OCI-LY7 (cell line): ENCODE data around the gene KDM2A. TPM values are rescaled to one million over a fixed set of nuclear protein-coding genes. Genes with fewer than 3 reads are reported as not detected.

Source experiments
- BruUV-seq: library from RNA; stranded (reverse); fragments of 400-500 nt; replicated peaks from 2 replicates; lab custom pipeline; 2021; lab: Mats Ljungman, UMichigan
- CTCF ChIA-PET: fragments of 300-600 bp; sonication (Branson Sonifier 250); formaldehyde crosslinking; loops from one replicate; lab custom pipeline; 2022; ENCODE audit warnings: antibody characterized with exemption; ENCODE audit not compliant: unreplicated experiment; lab: Charles Lee
- POLR2A ChIA-PET: fragments of 300-600 bp; sonication (Branson Sonifier 250); formaldehyde crosslinking; loops from one replicate; lab custom pipeline; 2022; ENCODE audit warnings: antibody characterized with exemption; lab: Charles Lee
- DNase-seq: peaks from one replicate; pipeline ENCODE4 v3.0.0-alpha.2; 2015; ENCODE audit warnings: low spot score
- H2AFZ ChIP-seq: fragments of 200-600 bp; sonication (generic), shearing (Covaris generic); 2 replicates; pipeline ENCODE4 v1.6.1; 2014; ENCODE audit warnings: mild to moderate bottlenecking, antibody characterized with exemption, low read length, moderate library complexity
- H3K27ac ChIP-seq: fragments of 200-600 bp; sonication (generic); 2 replicates; pipeline ENCODE4 v1.5.1; 2014; ENCODE audit warnings: mixed run types, low read depth, mild to moderate bottlenecking, moderate library complexity, low read length, inconsistent platforms; ENCODE audit not compliant: poor library complexity, severe bottlenecking
- H3K36me3 ChIP-seq: fragments of 200-600 bp; sonication (generic); 2 replicates; pipeline ENCODE4 v1.6.1; 2014; ENCODE audit warnings: mild to moderate bottlenecking, antibody characterized with exemption, low read length, moderate library complexity, mixed read lengths; ENCODE audit not compliant: insufficient read depth
- H3K4me1 ChIP-seq: fragments of 200-600 bp; sonication (generic); 2 replicates; pipeline ENCODE4 v1.5.1; 2014; ENCODE audit warnings: mild to moderate bottlenecking, low read length; ENCODE audit not compliant: insufficient read depth, poor library complexity, severe bottlenecking
- H3K4me2 ChIP-seq: fragments of 200-600 bp; sonication (generic); 2 replicates; pipeline ENCODE4 v1.6.1; 2014; ENCODE audit warnings: mild to moderate bottlenecking, low read length
- H3K4me3 ChIP-seq: fragments of 200-600 bp; sonication (generic); 2 replicates; pipeline ENCODE4 v1.5.1; 2014; ENCODE audit warnings: mild to moderate bottlenecking, low read depth, low read length; ENCODE audit not compliant: poor library complexity, severe bottlenecking
- H3K79me2 ChIP-seq: fragments of 200-600 bp; sonication (generic); 2 replicates; pipeline ENCODE4 v1.6.1; 2016; ENCODE audit warnings: low read depth, mild to moderate bottlenecking, low read length, moderate library complexity, mixed read lengths; ENCODE audit not compliant: insufficient read depth
- H3K9me2 ChIP-seq: fragments of 200-600 bp; sonication (generic); 2 replicates; pipeline ENCODE4 v1.6.1; 2016; ENCODE audit warnings: mild to moderate bottlenecking, low read length, mixed read lengths; ENCODE audit not compliant: insufficient read depth
- H3K9me3 ChIP-seq: fragments of 200-600 bp; sonication (generic); 2 replicates; pipeline ENCODE4 v1.6.1; 2014; ENCODE audit warnings: mild to moderate bottlenecking, mixed run types, low read length, mixed read lengths
- H4K20me1 ChIP-seq: fragments of 200-600 bp; sonication (generic); 2 replicates; pipeline ENCODE4 v1.6.1; 2014; ENCODE audit warnings: mild to moderate bottlenecking, antibody characterized with exemption, low read length, moderate library complexity, mixed read lengths; ENCODE audit not compliant: insufficient read depth
- EZH2phosphoT487 ChIP-seq: fragments of 200-600 bp; sonication (generic); IDR thresholded peaks from 2 replicates; pipeline ENCODE4 v1.6.1; 2018; ENCODE audit warnings: low read depth, borderline replicate concordance, mild to moderate bottlenecking, mixed run types, antibody characterized with exemption, low read length, moderate library complexity, mixed read lengths
- intact Hi-C: fragments of 100-400 bp; cut with micrococcal nuclease; formaldehyde crosslinking; loops from one replicate; pipeline ENCODE4 v1.10.0; 2022; ENCODE audit not compliant: unreplicated experiment
- total RNA-seq, 2 experiments: library from RNA; depleted of rRNA in 1 of 2; stranded (reverse); fragments of >200 nt in 1 of 2; shearing (Covaris generic) in 1 of 2; gene quantifications; 2 replicates each; pipeline ENCODE4 v1.2.3, GENCODE V29; 2014 to 2022
- TF ChIP-seq, protein P1 (sequence below): fragments of 200-600 bp; sonication (generic); conservative IDR thresholded peaks from 2 replicates; pipeline ENCODE4 v1.5.1; 2014; ENCODE audit warnings: mild to moderate bottlenecking, antibody characterized with exemption, low read length, moderate library complexity, mixed read lengths

The KDM2A gene
- total RNA-seq, 2 experiments from 2014 or later = 31.7 to 66.2 TPM

- BruUV-seq = no TSS peak
- H3K27ac ChIP-seq = peak overlapping the region; percentile 72
- intact Hi-C loops = loop anchor here (1.0 kb wide), 1 partner anchor 120 kb away; the partner anchor contains the start of gene KDM2A
- no peaks in the 10 kb centered on the region for H3K9me2 ChIP-seq
- peaks cover 23% of the 10 kb centered on the region; the same call in 1 of the 2 replicates for H4K20me1 ChIP-seq
- peaks cover 42% of the 10 kb centered on the region for H3K79me2 ChIP-seq
- no peak for TF ChIP-seq EZH2phosphoT487
- TF ChIP-seq, protein P1, sequence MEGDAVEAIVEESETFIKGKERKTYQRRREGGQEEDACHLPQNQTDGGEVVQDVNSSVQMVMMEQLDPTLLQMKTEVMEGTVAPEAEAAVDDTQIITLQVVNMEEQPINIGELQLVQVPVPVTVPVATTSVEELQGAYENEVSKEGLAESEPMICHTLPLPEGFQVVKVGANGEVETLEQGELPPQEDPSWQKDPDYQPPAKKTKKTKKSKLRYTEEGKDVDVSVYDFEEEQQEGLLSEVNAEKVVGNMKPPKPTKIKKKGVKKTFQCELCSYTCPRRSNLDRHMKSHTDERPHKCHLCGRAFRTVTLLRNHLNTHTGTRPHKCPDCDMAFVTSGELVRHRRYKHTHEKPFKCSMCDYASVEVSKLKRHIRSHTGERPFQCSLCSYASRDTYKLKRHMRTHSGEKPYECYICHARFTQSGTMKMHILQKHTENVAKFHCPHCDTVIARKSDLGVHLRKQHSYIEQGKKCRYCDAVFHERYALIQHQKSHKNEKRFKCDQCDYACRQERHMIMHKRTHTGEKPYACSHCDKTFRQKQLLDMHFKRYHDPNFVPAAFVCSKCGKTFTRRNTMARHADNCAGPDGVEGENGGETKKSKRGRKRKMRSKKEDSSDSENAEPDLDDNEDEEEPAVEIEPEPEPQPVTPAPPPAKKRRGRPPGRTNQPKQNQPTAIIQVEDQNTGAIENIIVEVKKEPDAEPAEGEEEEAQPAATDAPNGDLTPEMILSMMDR = no peak
- POLR2A ChIA-PET = interaction anchor here (0.5 to 1.2 kb wide), 7 partner anchors 9 to 164 kb away, joined by 3 to 4 read pairs (median 3); no protein-coding TSS in a partner anchor
- H3K4me3 ChIP-seq = peak overlapping the region; percentile 80
- H3K36me3 ChIP-seq = peaks cover 43% of the 10 kb centered on the region
- peak overlapping the region; percentile 40; the same call in 1 of the 2 replicates for H2AFZ ChIP-seq
- CTCF ChIA-PET = interaction anchor here (1.0 kb wide), 3 partner anchors 11 to 23 kb away, joined by 3 to 4 read pairs (median 3); no protein-coding TSS in a partner anchor
- peak overlapping the region; percentile 89 for H3K4me2 ChIP-seq
- DNase-seq = no peak
- peaks cover 33% of the 10 kb centered on the region for H3K4me1 ChIP-seq
- H3K9me3 ChIP-seq = no peaks in the 10 kb centered on the region
Measured at GRCh38 chr11:67238894-67239782, 120.1 kb downstream of the KDM2A start.

DNA sequence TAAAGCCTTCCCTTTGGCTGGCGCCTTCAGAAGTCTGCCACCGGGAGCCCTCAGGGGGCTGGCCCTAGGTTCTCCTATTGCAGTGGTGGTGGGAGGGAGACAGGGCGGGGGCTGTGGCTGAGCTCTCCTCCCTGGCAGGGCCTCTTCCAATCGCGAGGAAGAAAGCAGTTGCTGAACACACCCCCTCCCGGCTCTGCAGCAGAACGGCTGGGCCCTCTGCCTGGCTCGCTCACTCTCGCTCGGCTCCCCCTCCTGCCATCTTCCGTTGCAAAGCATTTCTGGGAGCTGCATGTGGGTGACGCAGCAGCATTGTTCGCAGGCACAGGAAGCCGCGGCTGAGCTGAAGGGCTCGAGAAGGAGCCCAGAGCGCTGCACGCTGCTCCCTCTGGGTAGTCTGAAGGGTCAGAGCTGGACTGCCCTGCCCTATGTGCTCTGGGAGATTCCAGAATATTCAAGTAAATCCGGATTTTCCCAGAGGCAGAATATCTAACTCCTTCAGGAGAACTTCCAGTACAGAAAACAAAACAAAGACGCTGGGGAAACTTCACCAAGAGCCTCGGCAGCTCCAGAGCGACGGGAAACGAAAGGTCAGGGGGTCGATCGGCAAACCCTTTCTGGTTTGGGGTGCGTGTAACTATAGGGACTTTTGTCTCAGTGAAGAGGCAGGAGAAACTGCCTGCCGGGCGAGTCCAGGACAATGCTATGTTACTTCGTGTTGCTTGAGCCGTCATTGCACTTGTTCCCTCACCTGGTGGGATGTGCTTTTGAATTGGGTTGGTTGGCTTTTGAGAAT lies 120.9 kb downstream of the KDM2A start:
- Histone ChIP-seq H3K4me2 (peak overlapping the region; percentile 91), H2AFZ (peak overlapping the region; percentile 40; the same call in 1 of the 2 replicates), H3K79me2 (peaks cover 45% of the 10 kb centered on the region), H3K9me3 (no peaks in the 10 kb centered on the region), H3K4me1 (peaks cover 32% of the 10 kb centered on the region), H3K36me3 (peaks cover 46% of the 10 kb centered on the region), H3K9me2 (no peaks in the 10 kb centered on the region), H3K27ac (peak overlapping the region; percentile 72), H4K20me1 (peaks cover 23% of the 10 kb centered on the region; the same call in 1 of the 2 replicates), H3K4me3 (peak overlapping the region; percentile 80)
- intact Hi-C loops = loop anchor here (1.0 to 5.0 kb wide), 3 partner anchors 27 to 158 kb away; partner anchors contain the start of gene KDM2A
- TF ChIP-seq, protein P1 = no peak
- TF ChIP-seq EZH2phosphoT487 = no peak
- ChIA-PET POLR2A (interaction anchor here (0.8 to 1.4 kb wide), 5 partner anchors 14 to 134 kb away, joined by 3 to 6 read pairs (median 4); no protein-coding TSS in a partner anchor), CTCF (interaction anchor here (1.0 kb wide), 3 partner anchors 12 to 22 kb away, joined by 3 to 4 read pairs (median 3); no protein-coding TSS in a partner anchor)
- DNase-seq = peak; percentile 98
- TSS peak; percentile 62 for BruUV-seq
